ENCODE data around the gene ARHGAP33. TPM values are rescaled to one million over a fixed set of nuclear protein-coding genes. Genes with fewer than 3 reads are reported as not detected.
A peak's percentile ranks its signal among the peaks of the same experiment; 100 is the strongest.

ARHGAP33 gene
- polyA plus RNA-seq, 1 donor (not counting 4 experiments of a cell fraction or from before 2014, with no cell fraction given) = 0.49 TPM

- no peak for DNase-seq (ENCODE audit: low read depth, low spot score)
- Histone ChIP-seq H3K9ac (ENCODE audit: control insufficient read depth, extremely low read depth, insufficient read depth, low read length) (peak overlapping the region; percentile 52), H2AFZ (ENCODE audit: control insufficient read depth, low read length) (peak overlapping the region; percentile 15), H3K4me2 (ENCODE audit: control insufficient read depth, extremely low read depth, insufficient read depth, low read depth, low read length) (peak overlapping the region; percentile 82), H3K9me3 (ENCODE audit: control insufficient read depth, low read depth, low read length) (no peaks in the 10 kb centered on the region), H3K27ac (ENCODE audit: control insufficient read depth, insufficient read depth, low read length) (peak overlapping the region; percentile 43), H3K4me3 (ENCODE audit: control insufficient read depth in 2 of 3, extremely low read depth in 1 of 3, insufficient read depth in 2 of 3, low read depth in 1 of 3, low read length in 3 of 3) (peak overlapping the region; percentile 53 to 92 (median 65)), H4K20me1 (ENCODE audit: control insufficient read depth, extremely low read depth, insufficient read depth, low read length) (no peaks in the 10 kb centered on the region), H3K36me3 (ENCODE audit: control insufficient read depth in 2 of 2, extremely low read depth in 1 of 2, insufficient read depth in 2 of 2, low read length in 2 of 2) (peaks cover 17 to 20% of the 10 kb centered on the region in 2 experiments), H3K9me1 (ENCODE audit: control insufficient read depth, extremely low read depth, insufficient read depth, low read length) (no peaks in the 10 kb centered on the region), H3K79me2 (ENCODE audit: control insufficient read depth, insufficient read depth, low read length) (peaks cover 20% of the 10 kb centered on the region), H3K27me3 (ENCODE audit: control insufficient read depth, extremely low read depth, insufficient read depth, low read length) (no peaks in the 10 kb centered on the region), H3K4me1 (ENCODE audit: control insufficient read depth, extremely low read depth, insufficient read depth, low read length) (peaks cover 23% of the 10 kb centered on the region)
- TF ChIP-seq EZH2 (IDR thresholded peaks at IDR 0.05; ENCODE audit: low read length) = no peak
- TF ChIP-seq, protein P1, sequence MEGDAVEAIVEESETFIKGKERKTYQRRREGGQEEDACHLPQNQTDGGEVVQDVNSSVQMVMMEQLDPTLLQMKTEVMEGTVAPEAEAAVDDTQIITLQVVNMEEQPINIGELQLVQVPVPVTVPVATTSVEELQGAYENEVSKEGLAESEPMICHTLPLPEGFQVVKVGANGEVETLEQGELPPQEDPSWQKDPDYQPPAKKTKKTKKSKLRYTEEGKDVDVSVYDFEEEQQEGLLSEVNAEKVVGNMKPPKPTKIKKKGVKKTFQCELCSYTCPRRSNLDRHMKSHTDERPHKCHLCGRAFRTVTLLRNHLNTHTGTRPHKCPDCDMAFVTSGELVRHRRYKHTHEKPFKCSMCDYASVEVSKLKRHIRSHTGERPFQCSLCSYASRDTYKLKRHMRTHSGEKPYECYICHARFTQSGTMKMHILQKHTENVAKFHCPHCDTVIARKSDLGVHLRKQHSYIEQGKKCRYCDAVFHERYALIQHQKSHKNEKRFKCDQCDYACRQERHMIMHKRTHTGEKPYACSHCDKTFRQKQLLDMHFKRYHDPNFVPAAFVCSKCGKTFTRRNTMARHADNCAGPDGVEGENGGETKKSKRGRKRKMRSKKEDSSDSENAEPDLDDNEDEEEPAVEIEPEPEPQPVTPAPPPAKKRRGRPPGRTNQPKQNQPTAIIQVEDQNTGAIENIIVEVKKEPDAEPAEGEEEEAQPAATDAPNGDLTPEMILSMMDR (optimal IDR thresholded peaks at IDR 0.05 in 1 of 3, IDR thresholded peaks at IDR 0.05 in 1 of 3, conservative IDR thresholded peaks at IDR 0.05 in 1 of 3; ENCODE audit: extremely low read depth in 1 of 3, insufficient read depth in 2 of 3, low read length in 3 of 3) = no peak
- dilution Hi-C loops (cut with MboI; ENCODE audit: extremely low pct_ligation_motif_present, low sequenced_read_pairs) = no loop called here
- FAIRE-seq = no peak
Observed at GRCh38 chr19:35757231-35757748, 18.1 kb upstream of the ARHGAP33 start.

- peak; percentile 99 for DNase-seq (ENCODE audit: low read depth, low spot score)
- H3K27ac ChIP-seq (ENCODE audit: control insufficient read depth, insufficient read depth, low read length) = peak within 1 kb of the TSS; percentile 98
- peaks cover 20% of the 10 kb centered on the region for H3K79me2 ChIP-seq (ENCODE audit: control insufficient read depth, insufficient read depth, low read length)
- H3K9me3 ChIP-seq (ENCODE audit: control insufficient read depth, low read depth, low read length) = no peaks in the 10 kb centered on the region
- peaks cover 11 to 20% of the 10 kb centered on the region in 2 experiments for H3K36me3 ChIP-seq (ENCODE audit: control insufficient read depth in 2 of 2, extremely low read depth in 1 of 2, insufficient read depth in 2 of 2, low read length in 2 of 2)
- peak within 1 kb of the TSS; percentile 84 for H3K4me2 ChIP-seq (ENCODE audit: control insufficient read depth, extremely low read depth, insufficient read depth, low read depth, low read length)
- peak within 1 kb of the TSS; percentile 94 for H2AFZ ChIP-seq (ENCODE audit: control insufficient read depth, low read length)
- H3K9ac ChIP-seq (ENCODE audit: control insufficient read depth, extremely low read depth, insufficient read depth, low read length) = peak within 1 kb of the TSS; percentile 100
- peaks cover 23% of the 10 kb centered on the region for H3K4me1 ChIP-seq (ENCODE audit: control insufficient read depth, extremely low read depth, insufficient read depth, low read length)
- H3K4me3 ChIP-seq (ENCODE audit: control insufficient read depth in 2 of 3, extremely low read depth in 1 of 3, insufficient read depth in 2 of 3, low read depth in 1 of 3, low read length in 3 of 3) = peak within 1 kb of the TSS; percentile 92 to 100 (median 95)
- no peaks in the 10 kb centered on the region for H4K20me1 ChIP-seq (ENCODE audit: control insufficient read depth, extremely low read depth, insufficient read depth, low read length)
- FAIRE-seq = peak; percentile 84
- dilution Hi-C loops (cut with MboI; ENCODE audit: extremely low pct_ligation_motif_present, low sequenced_read_pairs) = no loop called here
- TF ChIP-seq EZH2 (IDR thresholded peaks at IDR 0.05; ENCODE audit: low read length) = no peak
- H3K27me3 ChIP-seq (ENCODE audit: control insufficient read depth, extremely low read depth, insufficient read depth, low read length) = no peaks in the 10 kb centered on the region
- H3K9me1 ChIP-seq (ENCODE audit: control insufficient read depth, extremely low read depth, insufficient read depth, low read length) = no peaks in the 10 kb centered on the region
Observed at GRCh38 chr19:35757749-35758608, 17.4 kb upstream of the ARHGAP33 start, which contains the start of gene PROSER3. Gene PROSER3 (plus strand): TSS chr19:35758176. CDS start chr19:35758216, 40 bp downstream.
